ENCODE measurements around the gene ETS1. TPM values are rescaled to one million over a fixed set of nuclear protein-coding genes. Genes with fewer than 3 reads are reported as not detected.

Gene ETS1
- total and polyA plus RNA-seq, 4 donors: 20.7 to 154 (median 78.7) TPM

DNA sequence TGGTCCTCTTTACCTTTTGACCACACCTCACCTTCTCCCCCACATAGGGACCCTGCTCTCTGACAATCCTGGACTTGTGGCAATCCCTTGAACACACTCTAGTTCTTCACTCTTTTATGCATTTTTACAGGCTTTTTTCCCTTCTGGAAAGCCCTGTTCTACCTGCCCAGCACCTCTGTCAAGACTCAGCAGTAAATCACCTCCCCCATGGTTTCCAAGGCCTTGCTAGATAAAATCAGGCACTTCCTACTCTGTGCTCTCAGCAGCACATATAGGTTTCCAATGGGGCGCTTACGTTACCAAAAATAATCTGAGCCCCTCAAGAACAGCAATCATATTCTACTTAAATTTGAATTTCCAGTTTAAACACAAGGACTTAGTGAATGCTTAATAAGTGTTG lies 53.9 kb downstream of the ETS1 start:
- no peak overlapping the region for H3K27ac ChIP-seq (ENCODE audit: low read depth in 1 of 2, low read length in 1 of 2)
- H3K27me3 ChIP-seq (ENCODE audit: control insufficient read depth in 3 of 3, insufficient read depth in 3 of 3, low read length in 2 of 3): no peaks in the 10 kb centered on the region
- H3K9ac ChIP-seq (ENCODE audit: insufficient read depth in 1 of 2, low read length in 2 of 2): no peak overlapping the region
- TF ChIP-seq, protein P1, sequence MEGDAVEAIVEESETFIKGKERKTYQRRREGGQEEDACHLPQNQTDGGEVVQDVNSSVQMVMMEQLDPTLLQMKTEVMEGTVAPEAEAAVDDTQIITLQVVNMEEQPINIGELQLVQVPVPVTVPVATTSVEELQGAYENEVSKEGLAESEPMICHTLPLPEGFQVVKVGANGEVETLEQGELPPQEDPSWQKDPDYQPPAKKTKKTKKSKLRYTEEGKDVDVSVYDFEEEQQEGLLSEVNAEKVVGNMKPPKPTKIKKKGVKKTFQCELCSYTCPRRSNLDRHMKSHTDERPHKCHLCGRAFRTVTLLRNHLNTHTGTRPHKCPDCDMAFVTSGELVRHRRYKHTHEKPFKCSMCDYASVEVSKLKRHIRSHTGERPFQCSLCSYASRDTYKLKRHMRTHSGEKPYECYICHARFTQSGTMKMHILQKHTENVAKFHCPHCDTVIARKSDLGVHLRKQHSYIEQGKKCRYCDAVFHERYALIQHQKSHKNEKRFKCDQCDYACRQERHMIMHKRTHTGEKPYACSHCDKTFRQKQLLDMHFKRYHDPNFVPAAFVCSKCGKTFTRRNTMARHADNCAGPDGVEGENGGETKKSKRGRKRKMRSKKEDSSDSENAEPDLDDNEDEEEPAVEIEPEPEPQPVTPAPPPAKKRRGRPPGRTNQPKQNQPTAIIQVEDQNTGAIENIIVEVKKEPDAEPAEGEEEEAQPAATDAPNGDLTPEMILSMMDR (IDR thresholded peaks at IDR 0.05; ENCODE audit: control extremely low read depth, extremely low read depth): no peak
- DNase-seq (no peak), ATAC-seq (ENCODE audit: insufficient read depth, low FRiP score) (no peak)
- no peaks in the 10 kb centered on the region for H3K9me3 ChIP-seq (ENCODE audit: control insufficient read depth in 4 of 4, insufficient read depth in 3 of 4, low read length in 3 of 4)
- 94 to 97% methylated on average over 2 of the region's 2 CpGs for WGBS, 2 donors
- H3K36me3 ChIP-seq (ENCODE audit: control insufficient read depth in 4 of 4, insufficient read depth in 4 of 4, low read length in 4 of 4): no peaks in the 10 kb centered on the region
- H3K4me1 ChIP-seq (ENCODE audit: control insufficient read depth in 5 of 5, insufficient read depth in 5 of 5, low read length in 5 of 5): peaks cover 0 to 21% (median 1%) of the 10 kb centered on the region in 5 donors
- H3K4me3 ChIP-seq: no peak overlapping the region

DNA sequence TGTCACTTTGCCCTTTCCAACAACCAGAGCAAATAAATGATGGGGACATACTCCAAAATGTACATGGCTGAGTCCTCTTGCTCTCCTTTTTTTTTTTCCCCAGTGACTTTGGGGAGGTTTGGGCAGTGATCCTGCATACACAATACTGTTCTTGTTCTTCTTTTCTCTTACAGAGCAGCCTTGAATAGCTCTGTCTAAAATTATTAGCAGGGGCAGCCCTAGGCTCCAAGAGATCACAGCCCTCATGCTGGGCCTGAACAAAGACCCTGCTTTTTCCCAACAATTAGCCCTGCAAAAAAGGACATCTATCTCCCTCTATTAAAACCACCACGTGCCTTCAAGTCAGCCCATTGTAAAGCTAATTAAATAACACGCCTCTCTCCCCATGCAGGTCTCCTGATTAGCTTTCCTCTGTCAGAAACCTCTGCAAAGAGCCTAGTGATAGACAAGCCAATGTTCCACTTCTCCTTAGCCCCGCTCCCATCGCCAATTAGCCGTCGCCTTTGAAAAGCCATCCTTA lies 54.7 kb downstream of the ETS1 start:
- no peaks in the 10 kb centered on the region for H3K9me3 ChIP-seq (ENCODE audit: control insufficient read depth in 4 of 4, insufficient read depth in 3 of 4, low read length in 3 of 4)
- TF ChIP-seq, protein P1 (IDR thresholded peaks at IDR 0.05; ENCODE audit: control extremely low read depth, extremely low read depth): no peak
- H3K4me3 ChIP-seq: no peak overlapping the region
- H3K27me3 ChIP-seq (ENCODE audit: control insufficient read depth in 3 of 3, insufficient read depth in 3 of 3, low read length in 2 of 3): no peaks in the 10 kb centered on the region
- H3K36me3 ChIP-seq (ENCODE audit: control insufficient read depth in 4 of 4, insufficient read depth in 4 of 4, low read length in 4 of 4): no peaks in the 10 kb centered on the region
- H3K27ac ChIP-seq (ENCODE audit: low read depth in 1 of 2, low read length in 1 of 2): no peak overlapping the region
- peaks cover 0 to 21% (median 1%) of the 10 kb centered on the region in 5 donors for H3K4me1 ChIP-seq (ENCODE audit: control insufficient read depth in 5 of 5, insufficient read depth in 5 of 5, low read length in 5 of 5)
- H3K9ac ChIP-seq (ENCODE audit: insufficient read depth in 1 of 2, low read length in 2 of 2): no peak overlapping the region
- ATAC-seq (ENCODE audit: insufficient read depth, low FRiP score) (no peak), DNase-seq (no peak)
- 95 to 97% methylated on average over 6 of the region's 6 CpGs for WGBS, 2 donors

DNA sequence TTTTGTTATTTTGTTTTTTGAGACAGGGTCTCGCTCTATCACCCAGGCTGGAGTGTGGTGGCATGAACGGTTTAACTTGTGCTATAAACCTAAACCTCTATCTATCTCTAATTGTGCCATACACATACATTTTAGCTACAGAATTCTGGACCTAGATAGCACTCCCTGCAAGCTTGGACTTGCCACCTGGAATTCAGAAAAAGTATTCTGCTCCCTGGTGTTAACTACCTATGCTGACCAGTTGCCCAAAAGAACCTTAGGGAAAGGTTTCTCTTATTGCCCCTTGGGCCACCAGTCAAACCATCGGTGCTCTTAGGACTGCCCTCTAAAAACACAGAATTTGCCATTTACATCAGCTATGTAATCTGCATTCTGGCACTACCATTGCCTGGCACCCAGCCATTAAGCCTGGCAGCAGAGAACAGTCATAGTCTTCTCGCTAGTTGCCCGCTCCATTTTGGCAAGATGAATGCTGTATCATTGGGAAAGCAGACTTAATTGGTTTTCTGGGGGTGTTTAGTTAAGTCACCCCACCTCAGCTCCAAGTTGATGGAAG lies 55.3 kb downstream of the ETS1 start:
- no peak overlapping the region for H3K9ac ChIP-seq (ENCODE audit: insufficient read depth in 1 of 2, low read length in 2 of 2)
- WGBS, 2 donors: 95 to 98% methylated on average over 5 of the region's 5 CpGs
- H3K36me3 ChIP-seq (ENCODE audit: control insufficient read depth in 4 of 4, insufficient read depth in 4 of 4, low read length in 4 of 4): no peaks in the 10 kb centered on the region
- H3K4me3 ChIP-seq: no peak overlapping the region
- DNase-seq (no peak), ATAC-seq (ENCODE audit: insufficient read depth, low FRiP score) (no peak)
- peaks cover 0 to 21% (median 1%) of the 10 kb centered on the region in 5 donors for H3K4me1 ChIP-seq (ENCODE audit: control insufficient read depth in 5 of 5, insufficient read depth in 5 of 5, low read length in 5 of 5)
- no peaks in the 10 kb centered on the region for H3K9me3 ChIP-seq (ENCODE audit: control insufficient read depth in 4 of 4, insufficient read depth in 3 of 4, low read length in 3 of 4)
- H3K27me3 ChIP-seq (ENCODE audit: control insufficient read depth in 3 of 3, insufficient read depth in 3 of 3, low read length in 2 of 3): no peaks in the 10 kb centered on the region
- TF ChIP-seq, protein P1 (IDR thresholded peaks at IDR 0.05; ENCODE audit: control extremely low read depth, extremely low read depth): no peak
- H3K27ac ChIP-seq (ENCODE audit: low read depth in 1 of 2, low read length in 1 of 2): no peak overlapping the region

DNA sequence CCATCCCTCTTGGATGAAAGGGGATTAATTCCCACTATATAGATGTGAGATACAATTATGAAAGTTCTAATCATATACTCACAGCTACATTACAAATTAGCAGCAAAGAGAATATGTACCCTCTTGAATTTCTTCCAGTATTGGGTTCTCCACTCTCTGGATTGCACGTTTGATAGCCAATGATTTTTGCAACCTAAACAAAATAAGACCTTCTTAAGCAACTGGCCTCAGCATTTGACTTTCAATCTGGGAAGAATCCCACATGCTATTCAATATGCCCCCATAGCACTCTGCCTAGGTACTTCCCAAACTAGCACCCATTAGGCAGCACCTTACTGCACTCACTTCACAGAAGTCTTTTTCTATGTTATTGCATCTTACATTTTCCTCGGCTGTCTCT lies 55.8 kb downstream of the ETS1 start:
- DNase-seq: no peak
- no peak overlapping the region for H3K9ac ChIP-seq (ENCODE audit: insufficient read depth in 1 of 2, low read length in 2 of 2)
- H3K4me1 ChIP-seq (ENCODE audit: control insufficient read depth in 5 of 5, insufficient read depth in 5 of 5, low read length in 5 of 5): peaks cover 0 to 16% (median 1%) of the 10 kb centered on the region in 5 donors
- no peak overlapping the region for H3K27ac ChIP-seq (ENCODE audit: low read depth in 1 of 2, low read length in 1 of 2)
- no peak overlapping the region for H3K4me3 ChIP-seq
- no peaks in the 10 kb centered on the region for H3K27me3 ChIP-seq (ENCODE audit: control insufficient read depth in 3 of 3, insufficient read depth in 3 of 3, low read length in 2 of 3)
- TF ChIP-seq, protein P1 (IDR thresholded peaks at IDR 0.05; ENCODE audit: control extremely low read depth, extremely low read depth): no peak
- H3K36me3 ChIP-seq (ENCODE audit: control insufficient read depth in 4 of 4, insufficient read depth in 4 of 4, low read length in 4 of 4): no peaks in the 10 kb centered on the region
- WGBS, 2 donors: 87 to 88% methylated on average over 2 of the region's 2 CpGs
- H3K9me3 ChIP-seq (ENCODE audit: control insufficient read depth in 4 of 4, insufficient read depth in 3 of 4, low read length in 3 of 4): no peaks in the 10 kb centered on the region
- ATAC-seq (ENCODE audit: insufficient read depth, low FRiP score): no peak

Measured in lung (tissue), 12 donors.